GM12878 (cell line): Measurements from ENCODE around the gene ZNF526. TPM values are rescaled to one million over a fixed set of nuclear protein-coding genes. Genes with fewer than 3 reads are reported as not detected.

Source experiments
- ATAC-seq: fragments of 200-7000 bp; cut with Tn5 transposase; 3 replicates; pipeline ENCODE4 v1.9.1; 2020; ENCODE audit warnings: mild to moderate bottlenecking, moderate library complexity
- BruUV-seq: library from RNA; stranded (reverse); fragments of 400-500 nt; replicated peaks from 2 replicates; lab custom pipeline; 2021; lab: Mats Ljungman, UMichigan
- CTCF ChIA-PET: fragments of 300-600 bp; sonication (Branson Sonifier 250); formaldehyde crosslinking; extraction: SDS; loops from one replicate; lab custom pipeline; 2021; ENCODE audit warnings: inconsistent platforms; lab: Yijun Ruan, JAX
- POLR2A ChIA-PET: fragments of 350-600 bp; formaldehyde crosslinking; extraction: SDS; loops from one replicate; lab custom pipeline; 2021; ENCODE audit warnings: inconsistent platforms; lab: Charles Lee
- RAD21 ChIA-PET: fragments of 300-600 bp; sonication (Branson Sonifier 250); formaldehyde crosslinking; loops from one replicate; lab custom pipeline; 2023; ENCODE audit warnings: antibody characterized with exemption; ENCODE audit not compliant: unreplicated experiment; lab: Charles Lee
- SMC1A ChIA-PET: fragments of 300-600 bp; sonication (Branson Sonifier 250); formaldehyde crosslinking; loops from one replicate; lab custom pipeline; 2023; ENCODE audit not compliant: unreplicated experiment, uncharacterized antibody; lab: Charles Lee
- DNase-seq: peaks from one replicate; pipeline ENCODE4 v3.0.0-alpha.2; 2011; ENCODE audit warnings: low read depth, low spot score
- FAIRE-seq: peaks from 3 replicates; lab custom pipeline; 2011; peaks lifted over from hg19 to GRCh38; lab: Jason Lieb, UNC
- H2AFZ ChIP-seq: 2 replicates; pipeline ENCODE4 v1.6.0; 2011; ENCODE audit warnings: low read depth, low read length, control low read depth; ENCODE audit not compliant: control insufficient read depth
- H3K27ac ChIP-seq: 2 replicates; pipeline ENCODE4 v1.5.1; 2011; ENCODE audit warnings: control low read depth; ENCODE audit not compliant: control insufficient read depth, insufficient read depth
- H3K27me3 ChIP-seq, 2 experiments: replicated peaks in 1 of 2; 2 replicates each; pipeline versions ENCODE4 v1.6.0 to v1.6.1; 2011; ENCODE audit warnings: low read length in 1 of 2; ENCODE audit not compliant: control insufficient read depth in 2 of 2, insufficient read depth in 2 of 2
- H3K36me3 ChIP-seq, 2 experiments: 2 replicates each; pipeline ENCODE4 v1.5.1; 2011; ENCODE audit warnings: low read length in 1 of 2; ENCODE audit not compliant: control insufficient read depth in 2 of 2, insufficient read depth in 2 of 2
- H3K4me1 ChIP-seq: 2 replicates; pipeline ENCODE4 v1.6.1; 2011; ENCODE audit warnings: mild to moderate bottlenecking, low read length, moderate library complexity, mixed read lengths; ENCODE audit not compliant: control insufficient read depth, insufficient read depth
- H3K4me2 ChIP-seq: 2 replicates; pipeline ENCODE4 v1.6.0; 2011; ENCODE audit warnings: control low read depth; ENCODE audit not compliant: control insufficient read depth, insufficient read depth
- H3K4me3 ChIP-seq: fragments of 200-600 bp; sonication (generic); 2 replicates; pipeline ENCODE4 v1.5.1; 2016
- H3K79me2 ChIP-seq: 2 replicates; pipeline ENCODE4 v1.6.0; 2011; ENCODE audit warnings: low read length; ENCODE audit not compliant: control insufficient read depth, insufficient read depth
- H3K9ac ChIP-seq: 2 replicates; pipeline ENCODE4 v1.8.0; 2011; ENCODE audit warnings: low read length, control low read depth, mixed read lengths; ENCODE audit not compliant: control insufficient read depth, insufficient read depth
- H3K9me3 ChIP-seq: replicated peaks from 3 replicates; pipeline ENCODE4 v1.5.1; 2011; ENCODE audit warnings: mild to moderate bottlenecking, low read length; ENCODE audit not compliant: control insufficient read depth, insufficient read depth
- H4K20me1 ChIP-seq: 2 replicates; pipeline ENCODE4 v1.6.0; 2011; ENCODE audit not compliant: control insufficient read depth, insufficient read depth
- CHD4 ChIP-seq: fragments of 200-600 bp; sonication (generic); IDR thresholded peaks from 2 replicates; pipeline ENCODE4 v1.6.1; 2016; ENCODE audit warnings: mild to moderate bottlenecking
- CTCF ChIP-seq, 3 experiments: IDR thresholded peaks in 2 of 3; conservative IDR thresholded peaks in 1 of 3; 2 replicates each; pipeline ENCODE4 v1.5.1; 2011; ENCODE audit warnings: low read depth in 3 of 3, low read length in 3 of 3, mild to moderate bottlenecking in 3 of 3, control low read depth in 2 of 3, moderate library complexity in 2 of 3, inconsistent platforms in 1 of 3, mixed read lengths in 1 of 3; ENCODE audit not compliant: control insufficient read depth in 2 of 3, insufficient read depth in 1 of 3; ENCODE audit errors: extremely low read depth in 1 of 3
- EED ChIP-seq: sonication (generic); IDR thresholded peaks from 2 replicates; pipeline ENCODE4 v1.6.1; 2016; ENCODE audit warnings: antibody characterized with exemption, low read depth
- ESRRA ChIP-seq: IDR thresholded peaks from 2 replicates; pipeline ENCODE4 v1.6.1; 2012; ENCODE audit warnings: mild to moderate bottlenecking, low read length, improper control_type of control experiment
- HDGF ChIP-seq: fragments of 450-650 bp; IDR thresholded peaks from 2 replicates; pipeline ENCODE4 v1.6.1; 2016; ENCODE audit warnings: antibody characterized with exemption
- IKZF1 ChIP-seq: fragments of 450-650 bp; conservative IDR thresholded peaks from 2 replicates; pipeline ENCODE4 v1.6.1; 2017; ENCODE audit warnings: antibody characterized with exemption, mild to moderate bottlenecking
- PAX5 ChIP-seq: IDR thresholded peaks from 2 replicates; pipeline ENCODE4 v1.6.1; 2011; ENCODE audit warnings: low read depth, low read length, borderline replicate concordance
- PBX3 ChIP-seq: IDR thresholded peaks from 2 replicates; pipeline ENCODE4 v1.6.1; 2011; ENCODE audit warnings: mild to moderate bottlenecking, low read depth, low read length, moderate library complexity; ENCODE audit not compliant: insufficient replicate concordance
- POLR2AphosphoS2 ChIP-seq: IDR thresholded peaks from 2 replicates; pipeline ENCODE4 v1.6.1; 2011; ENCODE audit warnings: low read depth, mild to moderate bottlenecking, low read length, improper control_type of control experiment, moderate library complexity
- POU2F2 ChIP-seq: IDR thresholded peaks from 3 replicates; pipeline ENCODE4 v1.6.1; 2011; ENCODE audit warnings: low read depth, mild to moderate bottlenecking, low read length, borderline replicate concordance
- RAD21 ChIP-seq: IDR thresholded peaks from 2 replicates; pipeline ENCODE4 v1.6.1; 2011; ENCODE audit warnings: mild to moderate bottlenecking, low read depth, low read length, moderate library complexity; ENCODE audit not compliant: insufficient read depth
- SMC3 ChIP-seq: IDR thresholded peaks from 2 replicates; pipeline ENCODE4 v1.6.1; 2011; ENCODE audit warnings: low read length, improper control_type of control experiment, borderline replicate concordance
- YY1 ChIP-seq: IDR thresholded peaks from 2 replicates; pipeline ENCODE4 v1.6.1; 2011; ENCODE audit warnings: low read depth, mild to moderate bottlenecking, low read length
- WGBS: methylation state at CpG from one replicate; pipeline ENCODE4 v1.1.6; 2016; ENCODE audit warnings: low lambda C conversion rate; ENCODE audit not compliant: insufficient replicate concordance, insufficient coverage; ENCODE audit errors: missing lambda C conversion rate; 5-methylcytosine and 5-hydroxymethylcytosine counted together
- in situ Hi-C: fragments of 300-500 bp; cut with MboI; formaldehyde crosslinking; loops from 9 replicates; pipeline ENCODE4 v1.14.3; 2018; ENCODE audit warnings: mixed read lengths
- intact Hi-C: fragments of 100-400 bp; cut with micrococcal nuclease; formaldehyde crosslinking; loops from one replicate; pipeline ENCODE4 v1.14.2; 2022; ENCODE audit not compliant: unreplicated experiment
- polyA plus RNA-seq, 11 experiments: library from polyadenylated mRNA; depleted of rRNA in 4 of 11; unstranded in 6 of 11; stranded (reverse) in 5 of 11; fragments of >200 nt; fragmentation: Nextera tagmentation in 4 of 11; fragmentation: Illumina TruSeq in 1 of 11; extraction: Ambion mirVana in 4 of 11; extraction: Trizol in 1 of 11; gene quantifications; 1 replicate in 1 of 11; 2 replicates in 10 of 11; pipeline versions ENCODE4 v1.2.1 to v1.2.3, GENCODE V29; 2011 to 2016; ENCODE audit warnings: inconsistent platforms in 2 of 11, missing spikeins in 2 of 11, low read depth in 1 of 11
- total RNA-seq, 4 experiments: library from RNA; depleted of rRNA in 3 of 4; stranded (reverse); fragments of >200 nt in 3 of 4; fragmentation: Illumina TruSeq in 1 of 4; extraction: Trizol in 1 of 4; gene quantifications; 2 replicates each; pipeline versions ENCODE4 v1.2.1 to v1.2.3, GENCODE V29; 2013 to 2021

ZNF526 gene
- total and polyA plus RNA-seq, 10 of the 15 experiments (the other 5 are each of a cell fraction or from before 2014, with no cell fraction given), result 1.8 to 18.3 (median 5.5) TPM

- BruUV-seq, result no TSS peak
Observed at GRCh38 chr19:42184401-42184861, 35.7 kb upstream of the ZNF526 start.

More at GRCh38 chr19:42184401-42184861, 35.7 kb upstream of the ZNF526 start:
- SMC1A ChIA-PET, result interaction anchor here (0.8 to 6.1 kb wide), 10 partner anchors 18 to 154 kb away, joined by 3 to 52 read pairs (median 4); partner anchors contain the start of gene POU2F2
- DNase-seq, result no peak
- FAIRE-seq, result peak; percentile 81
- Histone ChIP-seq H2AFZ (no peak overlapping the region), H3K9ac (no peak overlapping the region), H3K36me3 (no peaks in the 10 kb centered on the region), H3K9me3 (no peaks in the 10 kb centered on the region), H3K27ac (no peak overlapping the region), H3K79me2 (no peaks in the 10 kb centered on the region), H3K4me1 (peaks cover 11% of the 10 kb centered on the region), H3K4me3 (no peak overlapping the region), H4K20me1 (no peaks in the 10 kb centered on the region), H3K27me3 (no peaks in the 10 kb centered on the region; a peak in 1 of 4 replicates), H3K4me2 (no peak overlapping the region)
- TF ChIP-seq PAX5 (peak; percentile 88), ESRRA (no peak), EED (peak; percentile 11; the same call in 1 of the 2 replicates), POU2F2 (peak; percentile 52; the same call in 1 of the 3 replicates), POLR2AphosphoS2 (no peak), IKZF1 (peak; percentile 47; the same call in 1 of the 2 replicates), CHD4 (no peak), HDGF (0 out of 2 replicates have a peak, but pooled peaks have one; percentile 24), SMC3 (peak; percentile 93), RAD21 (peak; percentile 88), CTCF (IDR thresholded peaks at IDR 0.05 in 2 of 3, conservative IDR thresholded peaks at IDR 0.05 in 1 of 3; ENCODE audit: control insufficient read depth in 2 of 3, extremely low read depth in 1 of 3, insufficient read depth in 1 of 3, low read depth in 3 of 3, low read length in 3 of 3) (peak; percentile 83 to 93 (median 86)), YY1 (peak; percentile 66), PBX3 (no peak)
- intact Hi-C loops, result loop anchor here (1.0 kb wide), 2 partner anchors 51 to 76 kb away; no protein-coding TSS in a partner anchor
- CTCF ChIA-PET, result interaction anchor here (0.6 to 7.4 kb wide), 22 partner anchors 9 to 1352 kb away, joined by 3 to 71 read pairs (median 4); partner anchors contain the start of genes GSK3A and POU2F2
- peak; percentile 97 for ATAC-seq
- in situ Hi-C loops, result no loop called here
- RAD21 ChIA-PET, result interaction anchor here (1.0 to 2.7 kb wide), 5 partner anchors 45 to 76 kb away, joined by 3 to 14 read pairs (median 6); partner anchors contain the start of gene POU2F2
- POLR2A ChIA-PET, result interaction anchor here (0.9 kb wide), 1 partner anchor 52 kb away, joined by 4 read pairs; the partner anchor contains the start of gene POU2F2
- WGBS, result 0% methylated on average over 1 of the region's 1 CpG
